Measurements from ENCODE around the gene C1RL. TPM values are rescaled to one million over a fixed set of nuclear protein-coding genes. Genes with fewer than 3 reads are reported as not detected.

C1RL gene
- total RNA-seq, 6 experiments from 2014 or later: 8.5 to 20.0 (median 15.8) TPM

- Mint-ChIP-seq H3K4me1 (ENCODE audit: low read depth) (peaks cover 28% of the 10 kb centered on the region), H3K9me3 (no peaks in the 10 kb centered on the region), H3K27ac (no peak overlapping the region), H3K4me3 (no peak overlapping the region), H3K36me3 (ENCODE audit: low read depth) (no peaks in the 10 kb centered on the region), H3K27me3 (ENCODE audit: insufficient read depth) (peaks cover 7% of the 10 kb centered on the region)
- no peak for DNase-seq
- TF ChIP-seq CTCF (IDR thresholded peaks at IDR 0.05): no peak
These were observed 33.5 kb downstream of the C1RL start for GRCh38 chr12:7075518-7075917.

- Mint-ChIP-seq H3K4me1 (ENCODE audit: low read depth) (peaks cover 14% of the 10 kb centered on the region), H3K27me3 (ENCODE audit: insufficient read depth) (peaks cover 7% of the 10 kb centered on the region), H3K4me3 (no peak overlapping the region), H3K9me3 (no peaks in the 10 kb centered on the region), H3K36me3 (ENCODE audit: low read depth) (no peaks in the 10 kb centered on the region), H3K27ac (no peak overlapping the region)
- TF ChIP-seq CTCF (IDR thresholded peaks at IDR 0.05): no peak
- no peak for DNase-seq
These were observed 35.1 kb downstream of the C1RL start for GRCh38 chr12:7073946-7074345.

GRCh38 chr12:7072554-7072953 lies 36.5 kb downstream of the C1RL start:
- no peaks in the 10 kb centered on the region for H3K9me3 Mint-ChIP-seq
- H3K4me3 Mint-ChIP-seq: no peak overlapping the region
- H3K4me1 Mint-ChIP-seq (ENCODE audit: low read depth): peaks cover 20% of the 10 kb centered on the region
- no peaks in the 10 kb centered on the region for H3K36me3 Mint-ChIP-seq (ENCODE audit: low read depth)
- peaks cover 7% of the 10 kb centered on the region for H3K27me3 Mint-ChIP-seq (ENCODE audit: insufficient read depth)
- no peak overlapping the region for H3K27ac Mint-ChIP-seq
- no peak for TF ChIP-seq CTCF (IDR thresholded peaks at IDR 0.05)
- DNase-seq: no peak

GRCh38 chr12:7072035-7072434 lies 37.0 kb downstream of the C1RL start:
- H3K4me3 Mint-ChIP-seq: no peak overlapping the region
- peaks cover 9% of the 10 kb centered on the region for H3K27me3 Mint-ChIP-seq (ENCODE audit: insufficient read depth)
- H3K9me3 Mint-ChIP-seq: no peaks in the 10 kb centered on the region
- H3K4me1 Mint-ChIP-seq (ENCODE audit: low read depth): peaks cover 20% of the 10 kb centered on the region
- H3K36me3 Mint-ChIP-seq (ENCODE audit: low read depth): no peaks in the 10 kb centered on the region
- no peak for TF ChIP-seq CTCF (IDR thresholded peaks at IDR 0.05)
- H3K27ac Mint-ChIP-seq: no peak overlapping the region
- DNase-seq: no peak

GRCh38 chr12:7069386-7069785 lies 39.6 kb downstream of the C1RL start:
- H3K4me3 Mint-ChIP-seq: no peak overlapping the region

More at GRCh38 chr12:7069386-7069785, 39.6 kb downstream of the C1RL start:
- no peak for TF ChIP-seq CTCF (IDR thresholded peaks at IDR 0.05)
- Mint-ChIP-seq H3K27ac (no peak overlapping the region), H3K36me3 (ENCODE audit: low read depth) (peaks cover 7% of the 10 kb centered on the region; the same call in 1 of the 2 replicates), H3K4me1 (ENCODE audit: low read depth) (peaks cover 11% of the 10 kb centered on the region), H3K9me3 (no peaks in the 10 kb centered on the region), H3K27me3 (ENCODE audit: insufficient read depth) (peaks cover 6% of the 10 kb centered on the region)
- no peak for DNase-seq

All from HFFc6 (cell line).